ENCODE data around the gene UBL3.

UBL3 gene

GRCh38 chr13:29850213-29850898, at the start of gene UBL3:
UBL3 (minus strand) TSS chr13:29850617; CDS start chr13:29849538, 1,079 bp downstream.
- DNase-seq = peak; percentile 70 to 98 (median 94)

GRCh38 chr13:29897102-29897501, 46.7 kb upstream of the UBL3 start:
- DNase-seq = no peak

GRCh38 chr13:29893438-29893837, 43.0 kb upstream of the UBL3 start:
- no peak for DNase-seq

GRCh38 chr13:29892151-29892550, 41.7 kb upstream of the UBL3 start:
- peak in 39 of 51 donors; percentile 6 to 80 (median 46) for DNase-seq

- DNase-seq = no peak
These were observed 38.7 kb upstream of the UBL3 start for GRCh38 chr13:29889111-29889510.

GRCh38 chr13:29888306-29888705, 37.9 kb upstream of the UBL3 start:
- no peak for DNase-seq

GRCh38 chr13:29887686-29888085, 37.3 kb upstream of the UBL3 start:
- no peak for DNase-seq

- DNase-seq = no peak
These were observed 36.7 kb upstream of the UBL3 start for GRCh38 chr13:29887030-29887557.

- no peak for DNase-seq
These were observed 36.0 kb upstream of the UBL3 start for GRCh38 chr13:29886446-29886845.

- no peak for DNase-seq
These were observed 35.6 kb upstream of the UBL3 start for GRCh38 chr13:29885989-29886388.

- DNase-seq = peak in 17 of 51 donors; percentile 8 to 81 (median 28)
These were observed 34.4 kb upstream of the UBL3 start for GRCh38 chr13:29884671-29885430.

GRCh38 chr13:29883941-29884518, 33.6 kb upstream of the UBL3 start:
- peak in 1 of 51 donors; percentile 17 for DNase-seq

- no peak for DNase-seq
These were observed 31.7 kb upstream of the UBL3 start for GRCh38 chr13:29882076-29882475.

GRCh38 chr13:29878101-29878500, 27.7 kb upstream of the UBL3 start:
- DNase-seq = no peak

GRCh38 chr13:29877456-29878078, 27.1 kb upstream of the UBL3 start:
- DNase-seq = no peak

- no peak for DNase-seq
These were observed 25.2 kb upstream of the UBL3 start for GRCh38 chr13:29875646-29876045.

- DNase-seq = no peak
These were observed 18.2 kb upstream of the UBL3 start for GRCh38 chr13:29868581-29868980.

- no peak for DNase-seq
These were observed 15.5 kb upstream of the UBL3 start for GRCh38 chr13:29865934-29866333.

- DNase-seq = no peak
These were observed 11.3 kb upstream of the UBL3 start for GRCh38 chr13:29861694-29862110.

- no peak for DNase-seq
These were observed 9.6 kb upstream of the UBL3 start for GRCh38 chr13:29859971-29860370.

- DNase-seq = no peak
These were observed 8.2 kb upstream of the UBL3 start for GRCh38 chr13:29858667-29859066.

GRCh38 chr13:29858231-29858630, 7.8 kb upstream of the UBL3 start:
- DNase-seq = no peak

All from hypothalamus (tissue), 51 donors.